B cell (primary cell): ENCODE measurements around the gene IGSF3.

ENCODE experiments used
- EZH2 ChIP-seq: IDR thresholded peaks from 2 replicates; pipeline ENCODE4 v1.6.1; 2012; ENCODE audit warnings: borderline replicate concordance, low read depth, mild to moderate bottlenecking, moderate library complexity, low read length; ENCODE audit not compliant: insufficient read depth, poor library complexity, severe bottlenecking
- TF ChIP-seq, protein P1 (sequence below): fragments of 200-600 bp; IDR thresholded peaks from one replicate; pipeline ENCODE4 v1.8.0; 2022; ENCODE audit warnings: antibody characterized with exemption, mild to moderate bottlenecking

DNA sequence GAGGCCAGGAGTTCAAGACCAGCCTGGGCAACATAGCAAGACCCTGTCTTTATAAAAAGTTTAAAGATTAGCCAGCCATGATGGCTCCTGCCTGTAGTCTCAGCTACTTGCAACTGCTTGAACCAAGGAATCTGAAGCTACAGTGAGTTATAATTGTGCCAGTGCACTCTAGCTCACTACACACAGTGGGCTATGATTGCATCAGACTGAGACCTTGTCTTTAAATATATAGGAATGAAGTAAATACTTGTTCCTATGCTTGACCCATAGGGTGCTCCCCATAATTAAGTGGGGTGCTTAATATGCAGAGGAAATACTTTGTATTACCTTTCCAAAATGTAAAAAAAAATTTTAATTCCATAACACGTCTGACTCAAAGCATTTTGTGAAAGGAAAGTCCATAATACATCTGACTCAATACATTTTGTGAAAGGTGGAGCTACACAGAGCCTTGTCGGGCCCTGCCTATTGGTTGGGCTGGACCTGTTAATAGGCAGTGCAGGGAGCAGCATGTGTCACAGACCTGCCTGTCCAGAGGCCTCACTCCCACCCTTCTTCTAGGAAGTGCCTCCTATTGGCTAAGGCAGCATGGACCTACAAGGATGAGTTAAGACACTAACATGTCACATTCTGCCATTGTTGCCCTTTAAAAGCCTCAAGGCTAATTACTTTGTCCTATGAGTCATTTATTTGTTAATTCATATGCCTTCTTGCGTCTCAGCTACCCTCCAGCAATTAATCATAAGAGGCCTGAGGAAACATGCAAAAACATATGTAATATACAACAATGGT lies 130.3 kb downstream of the IGSF3 start:
- TF ChIP-seq, protein P1, sequence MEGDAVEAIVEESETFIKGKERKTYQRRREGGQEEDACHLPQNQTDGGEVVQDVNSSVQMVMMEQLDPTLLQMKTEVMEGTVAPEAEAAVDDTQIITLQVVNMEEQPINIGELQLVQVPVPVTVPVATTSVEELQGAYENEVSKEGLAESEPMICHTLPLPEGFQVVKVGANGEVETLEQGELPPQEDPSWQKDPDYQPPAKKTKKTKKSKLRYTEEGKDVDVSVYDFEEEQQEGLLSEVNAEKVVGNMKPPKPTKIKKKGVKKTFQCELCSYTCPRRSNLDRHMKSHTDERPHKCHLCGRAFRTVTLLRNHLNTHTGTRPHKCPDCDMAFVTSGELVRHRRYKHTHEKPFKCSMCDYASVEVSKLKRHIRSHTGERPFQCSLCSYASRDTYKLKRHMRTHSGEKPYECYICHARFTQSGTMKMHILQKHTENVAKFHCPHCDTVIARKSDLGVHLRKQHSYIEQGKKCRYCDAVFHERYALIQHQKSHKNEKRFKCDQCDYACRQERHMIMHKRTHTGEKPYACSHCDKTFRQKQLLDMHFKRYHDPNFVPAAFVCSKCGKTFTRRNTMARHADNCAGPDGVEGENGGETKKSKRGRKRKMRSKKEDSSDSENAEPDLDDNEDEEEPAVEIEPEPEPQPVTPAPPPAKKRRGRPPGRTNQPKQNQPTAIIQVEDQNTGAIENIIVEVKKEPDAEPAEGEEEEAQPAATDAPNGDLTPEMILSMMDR: no peak
- no peak for TF ChIP-seq EZH2
